Hepatocyte (in vitro differentiated cells): ENCODE results near the gene EPHB3. TPM values are rescaled to one million over a fixed set of nuclear protein-coding genes. Genes with fewer than 3 reads are reported as not detected.

Source experiments
- DNase-seq: peaks from one replicate; pipeline ENCODE4 v3.0.0-alpha.2; 2016; ENCODE audit warnings: low spot score
- H2AFZ ChIP-seq: fragments of 200-600 bp; sonication (generic); 2 replicates; pipeline ENCODE4 v1.6.0; 2016; ENCODE audit warnings: antibody characterized with exemption, mild to moderate bottlenecking
- H3K27ac ChIP-seq: fragments of 200-600 bp; sonication (generic); 2 replicates; pipeline ENCODE4 v1.5.1; 2016; ENCODE audit warnings: mild to moderate bottlenecking
- H3K27me3 ChIP-seq: fragments of 200-600 bp; sonication (generic); 2 replicates; pipeline ENCODE4 v1.6.1; 2016
- H3K36me3 ChIP-seq: fragments of 200-600 bp; sonication (generic); replicated peaks from 2 replicates; pipeline ENCODE4 v1.5.1; 2016; ENCODE audit warnings: low read depth; ENCODE audit not compliant: insufficient read depth
- H3K4me1 ChIP-seq: fragments of 200-600 bp; sonication (generic); 2 replicates; pipeline ENCODE4 v1.5.1; 2016; ENCODE audit warnings: mild to moderate bottlenecking, moderate library complexity; ENCODE audit not compliant: insufficient read depth
- H3K4me2 ChIP-seq: fragments of 200-600 bp; sonication (generic); 2 replicates; pipeline ENCODE4 v1.6.0; 2016
- H3K4me3 ChIP-seq: fragments of 200-600 bp; sonication (generic); 2 replicates; pipeline ENCODE4 v1.5.1; 2016; ENCODE audit warnings: mild to moderate bottlenecking
- H3K79me2 ChIP-seq: fragments of 200-600 bp; sonication (generic); 2 replicates; pipeline ENCODE4 v1.6.0; 2017; ENCODE audit warnings: mild to moderate bottlenecking
- H3K9me2 ChIP-seq: fragments of 200-600 bp; sonication (generic); replicated peaks from 2 replicates; pipeline ENCODE4 v1.6.0; 2017; ENCODE audit warnings: mild to moderate bottlenecking; ENCODE audit not compliant: insufficient read depth
- H3K9me3 ChIP-seq: fragments of 200-600 bp; sonication (generic); 2 replicates; pipeline ENCODE4 v1.5.1; 2016; ENCODE audit warnings: low read depth, mild to moderate bottlenecking
- H4K20me1 ChIP-seq: fragments of 200-600 bp; sonication (generic); 2 replicates; pipeline ENCODE4 v1.6.0; 2016; ENCODE audit warnings: mild to moderate bottlenecking; ENCODE audit not compliant: insufficient read depth, poor library complexity, severe bottlenecking
- EZH2 ChIP-seq: fragments of 200-600 bp; sonication (generic); IDR thresholded peaks from 2 replicates; pipeline ENCODE4 v1.6.1; 2016; ENCODE audit warnings: antibody characterized with exemption, mild to moderate bottlenecking, borderline replicate concordance
- EZH2phosphoT487 ChIP-seq: fragments of 200-600 bp; sonication (generic); IDR thresholded peaks from one replicate; pipeline ENCODE4 v1.6.1; 2018; ENCODE audit warnings: antibody characterized with exemption, mild to moderate bottlenecking, low read depth, moderate library complexity; ENCODE audit not compliant: unreplicated experiment, severe bottlenecking
- WGBS: methylation state at CpG from one replicate; pipeline ENCODE4 v1.1.6; 2016; ENCODE audit warnings: low lambda C conversion rate; ENCODE audit errors: missing lambda C conversion rate; 5-methylcytosine and 5-hydroxymethylcytosine counted together
- polyA plus RNA-seq: library from polyadenylated mRNA; unstranded; fragments of >200 nt; fragmentation: Nextera tagmentation; extraction: Ambion mirVana; gene quantifications from 2 replicates; pipeline ENCODE4 v1.2.1, GENCODE V29; 2016
- total RNA-seq: library from RNA; depleted of rRNA; stranded (reverse); fragments of >200 nt; gene quantifications from 2 replicates; pipeline ENCODE4 v1.2.3, GENCODE V29; 2014
- TF ChIP-seq, protein P1 (sequence below): fragments of 200-600 bp; sonication (generic); IDR thresholded peaks from 2 replicates; pipeline ENCODE4 v1.5.1; 2016; ENCODE audit warnings: antibody characterized with exemption, mild to moderate bottlenecking; ENCODE audit not compliant: poor library complexity

EPHB3 gene
- total and polyA plus RNA-seq, 2 experiments from 2014 or later, result 11.0 to 22.0 TPM

DNA sequence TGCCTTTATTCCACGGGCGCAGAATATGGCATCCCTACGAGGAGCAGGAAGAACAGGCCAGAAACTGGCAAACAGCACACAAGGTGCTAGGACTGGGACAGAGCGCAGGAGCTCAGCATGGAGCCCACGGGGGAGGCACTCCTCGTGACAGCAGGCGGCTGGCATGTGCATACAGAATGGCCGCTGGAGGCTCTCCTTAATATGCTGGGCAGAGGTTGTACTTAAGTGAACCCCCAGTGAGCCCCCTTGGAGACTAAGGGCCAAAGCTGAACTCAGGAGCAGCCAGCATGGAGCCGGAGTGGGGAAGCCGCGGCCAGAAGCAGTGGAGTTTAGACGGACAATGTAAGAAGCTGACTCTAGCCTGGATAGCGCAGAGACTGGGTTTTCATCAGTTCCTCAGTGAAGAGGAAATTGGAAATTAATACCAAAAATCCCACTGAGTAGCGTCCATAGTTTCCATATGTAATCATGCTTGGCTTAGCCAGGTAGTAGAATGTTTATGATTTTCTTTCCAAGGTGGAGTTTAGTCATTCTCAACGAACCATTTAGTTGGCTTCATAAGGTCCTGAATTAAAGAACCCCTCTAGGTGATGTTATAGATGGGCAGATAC, 69.4 kb downstream of the EPHB3 start:
- peaks cover 24% of the 10 kb centered on the region for H3K4me1 ChIP-seq
- no peak overlapping the region for H3K27ac ChIP-seq
- no peaks in the 10 kb centered on the region for H3K79me2 ChIP-seq
- H3K4me3 ChIP-seq, result no peak overlapping the region
- H3K9me2 ChIP-seq, result no peaks in the 10 kb centered on the region
- H3K4me2 ChIP-seq, result no peak overlapping the region
- H2AFZ ChIP-seq, result no peak overlapping the region
- DNase-seq, result no peak
- WGBS, result 88% methylated on average over 15 of the region's 15 CpGs
- no peaks in the 10 kb centered on the region for H3K36me3 ChIP-seq
- no peaks in the 10 kb centered on the region for H3K9me3 ChIP-seq
- H4K20me1 ChIP-seq, result no peaks in the 10 kb centered on the region
- no peaks in the 10 kb centered on the region for H3K27me3 ChIP-seq
- no peak for TF ChIP-seq EZH2phosphoT487
- TF ChIP-seq, protein P1, sequence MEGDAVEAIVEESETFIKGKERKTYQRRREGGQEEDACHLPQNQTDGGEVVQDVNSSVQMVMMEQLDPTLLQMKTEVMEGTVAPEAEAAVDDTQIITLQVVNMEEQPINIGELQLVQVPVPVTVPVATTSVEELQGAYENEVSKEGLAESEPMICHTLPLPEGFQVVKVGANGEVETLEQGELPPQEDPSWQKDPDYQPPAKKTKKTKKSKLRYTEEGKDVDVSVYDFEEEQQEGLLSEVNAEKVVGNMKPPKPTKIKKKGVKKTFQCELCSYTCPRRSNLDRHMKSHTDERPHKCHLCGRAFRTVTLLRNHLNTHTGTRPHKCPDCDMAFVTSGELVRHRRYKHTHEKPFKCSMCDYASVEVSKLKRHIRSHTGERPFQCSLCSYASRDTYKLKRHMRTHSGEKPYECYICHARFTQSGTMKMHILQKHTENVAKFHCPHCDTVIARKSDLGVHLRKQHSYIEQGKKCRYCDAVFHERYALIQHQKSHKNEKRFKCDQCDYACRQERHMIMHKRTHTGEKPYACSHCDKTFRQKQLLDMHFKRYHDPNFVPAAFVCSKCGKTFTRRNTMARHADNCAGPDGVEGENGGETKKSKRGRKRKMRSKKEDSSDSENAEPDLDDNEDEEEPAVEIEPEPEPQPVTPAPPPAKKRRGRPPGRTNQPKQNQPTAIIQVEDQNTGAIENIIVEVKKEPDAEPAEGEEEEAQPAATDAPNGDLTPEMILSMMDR, result no peak
- TF ChIP-seq EZH2, result no peak

DNA sequence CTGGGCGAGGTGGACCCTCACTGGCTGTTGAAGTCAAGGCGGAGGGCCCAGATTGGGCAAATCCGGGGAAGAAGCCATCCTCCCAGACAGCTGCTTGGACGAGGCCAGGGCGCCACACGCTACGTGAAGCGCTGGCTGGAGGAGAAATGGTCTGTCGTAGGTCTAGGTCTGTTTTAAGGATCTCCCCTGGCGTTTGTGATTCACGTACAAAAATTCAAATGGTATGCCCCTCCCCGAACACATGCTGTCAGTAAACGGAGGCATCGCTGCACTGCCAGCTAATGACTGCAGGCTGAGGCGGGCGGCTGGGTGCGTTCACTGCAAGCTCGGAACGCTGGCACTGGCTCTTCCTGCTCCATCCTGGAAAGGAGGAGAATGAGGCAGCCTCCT, 69.9 kb downstream of the EPHB3 start:
- H3K4me1 ChIP-seq, result peaks cover 29% of the 10 kb centered on the region
- no peaks in the 10 kb centered on the region for H3K36me3 ChIP-seq
- no peaks in the 10 kb centered on the region for H3K9me3 ChIP-seq
- H3K27me3 ChIP-seq, result no peaks in the 10 kb centered on the region
- H3K4me2 ChIP-seq, result no peak overlapping the region
- no peaks in the 10 kb centered on the region for H4K20me1 ChIP-seq
- TF ChIP-seq, protein P1, result no peak
- TF ChIP-seq EZH2phosphoT487 (no peak), EZH2 (no peak)
- 92% methylated on average over 19 of the region's 19 CpGs for WGBS
- H3K79me2 ChIP-seq, result no peaks in the 10 kb centered on the region
- no peaks in the 10 kb centered on the region for H3K9me2 ChIP-seq
- H3K27ac ChIP-seq, result no peak overlapping the region
- no peak for DNase-seq
- H3K4me3 ChIP-seq, result no peak overlapping the region
- H2AFZ ChIP-seq, result no peak overlapping the region

Other genes with a start within 250 kb of the EPHB3 start
- 206 and 254 TPM in 2 replicates for gene EIF4G1, start 247.2 kb upstream of the EPHB3 start, total RNA-seq
- gene EIF4G1, start 247.2 kb upstream of the EPHB3 start, polyA plus RNA-seq, result 200 and 204 TPM in 2 replicates
- 12.6 and 17.7 TPM in 2 replicates for gene FAM131A, start 224.2 kb upstream of the EPHB3 start, total RNA-seq
- 10.2 and 12.2 TPM in 2 replicates for gene FAM131A, start 224.2 kb upstream of the EPHB3 start, polyA plus RNA-seq
- 11.8 and 12.3 TPM in 2 replicates for gene CLCN2, start 200.2 kb upstream of the EPHB3 start, total RNA-seq
- gene CLCN2, start 200.2 kb upstream of the EPHB3 start, polyA plus RNA-seq, result 11.9 and 12.8 TPM in 2 replicates
- 125 and 126 TPM in 2 replicates for gene POLR2H, start 200.1 kb upstream of the EPHB3 start, total RNA-seq
- gene POLR2H, start 200.1 kb upstream of the EPHB3 start, polyA plus RNA-seq, result 95.1 and 106 TPM in 2 replicates
- gene THPO, start 183.6 kb upstream of the EPHB3 start, total RNA-seq, result 1.5 and 1.8 TPM in 2 replicates
- gene THPO, start 183.6 kb upstream of the EPHB3 start, polyA plus RNA-seq, result 4.0 and 5.2 TPM in 2 replicates
- gene CHRD, start 181.7 kb upstream of the EPHB3 start, total RNA-seq, result 13.6 and 15.0 TPM in 2 replicates
- gene CHRD, start 181.7 kb upstream of the EPHB3 start, polyA plus RNA-seq, result 13.3 and 16.1 TPM in 2 replicates
- gene MAGEF1, start 150.3 kb downstream of the EPHB3 start, total RNA-seq, result 57.6 and 66.5 TPM in 2 replicates
- 74.4 and 74.9 TPM in 2 replicates for gene MAGEF1, start 150.3 kb downstream of the EPHB3 start, polyA plus RNA-seq